GM18858 (cell line): ENCODE results near the gene HOXD9.

Source experiments
- ATAC-seq: cut with Tn5 transposase; IDR thresholded peaks from one replicate; pipeline ENCODE4 v1.9.1; 2021; ENCODE audit not compliant: unreplicated experiment

HOXD9 gene

DNA sequence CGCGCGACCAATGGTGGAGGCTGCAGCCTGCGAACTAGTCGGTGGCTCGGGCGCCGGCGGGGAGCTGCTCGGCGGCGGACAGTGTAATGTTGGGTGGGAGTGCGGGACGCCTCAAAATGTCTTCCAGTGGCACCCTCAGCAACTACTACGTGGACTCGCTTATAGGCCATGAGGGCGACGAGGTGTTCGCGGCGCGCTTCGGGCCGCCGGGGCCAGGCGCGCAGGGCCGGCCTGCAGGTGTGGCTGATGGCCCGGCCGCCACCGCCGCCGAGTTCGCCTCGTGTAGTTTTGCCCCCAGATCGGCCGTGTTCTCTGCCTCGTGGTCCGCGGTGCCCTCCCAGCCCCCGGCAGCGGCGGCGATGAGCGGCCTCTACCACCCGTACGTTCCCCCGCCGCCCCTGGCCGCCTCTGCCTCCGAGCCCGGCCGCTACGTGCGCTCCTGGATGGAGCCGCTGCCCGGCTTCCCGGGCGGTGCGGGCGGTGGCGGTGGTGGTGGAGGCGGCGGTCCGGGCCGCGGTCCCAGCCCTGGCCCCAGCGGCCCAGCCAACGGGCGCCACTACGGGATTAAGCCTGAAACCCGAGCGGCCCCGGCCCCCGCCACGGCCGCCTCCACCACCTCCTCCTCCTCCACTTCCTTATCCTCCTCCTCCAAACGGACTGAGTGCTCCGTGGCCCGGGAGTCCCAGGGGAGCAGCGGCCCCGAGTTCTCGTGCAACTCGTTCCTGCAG, at the start of gene HOXD9:
TSS of gene HOXD9 (plus strand) at position 37 of the 728 bp plus-strand sequence. CDS start at position 87, 50 bp downstream.
- ATAC-seq: no peak

DNA sequence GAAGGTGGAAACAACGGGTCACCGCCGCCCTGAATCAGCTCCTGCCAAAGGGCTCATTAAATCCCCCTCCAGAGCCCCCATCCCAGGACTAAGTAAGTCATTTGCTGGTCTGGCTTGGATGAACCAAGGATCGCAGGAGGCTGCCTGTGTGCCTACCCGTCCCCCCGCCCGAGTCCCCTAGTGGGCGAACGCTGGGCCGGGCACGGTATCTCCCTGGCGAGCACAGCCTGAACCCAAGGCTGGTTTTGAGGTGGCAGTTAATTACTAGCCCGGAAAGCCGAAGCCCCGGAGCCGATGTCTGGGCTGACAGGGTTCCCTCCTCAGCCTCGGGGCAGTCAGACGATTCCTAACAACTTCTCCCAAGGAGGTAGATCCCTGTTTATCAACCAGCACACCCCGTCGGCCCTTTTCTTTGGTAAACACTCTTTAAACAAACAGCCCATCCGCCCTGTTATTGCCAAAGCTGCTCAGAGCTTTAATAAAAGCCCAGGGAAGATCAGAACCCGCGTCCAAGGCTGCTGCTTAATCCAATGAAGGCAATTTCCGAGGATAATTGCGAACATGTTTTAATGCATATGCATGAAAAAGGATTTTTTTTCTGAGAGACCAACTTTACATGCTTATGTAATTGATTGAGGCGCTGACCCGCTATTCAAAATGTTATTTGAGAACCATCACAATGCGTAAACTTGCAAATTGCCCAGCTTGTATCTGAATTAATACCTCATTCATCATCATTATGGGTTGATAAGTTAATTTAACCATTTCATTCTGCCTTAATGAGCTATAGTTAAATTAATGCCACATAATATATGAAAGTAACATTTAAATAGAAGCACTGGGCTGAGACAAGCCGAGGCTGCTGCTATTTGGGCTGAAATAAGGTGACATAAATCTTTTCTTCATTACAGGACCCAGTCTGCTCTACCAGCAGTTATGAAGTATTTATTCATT, 49.3 kb upstream of the HOXD9 start:
- ATAC-seq: no peak

DNA sequence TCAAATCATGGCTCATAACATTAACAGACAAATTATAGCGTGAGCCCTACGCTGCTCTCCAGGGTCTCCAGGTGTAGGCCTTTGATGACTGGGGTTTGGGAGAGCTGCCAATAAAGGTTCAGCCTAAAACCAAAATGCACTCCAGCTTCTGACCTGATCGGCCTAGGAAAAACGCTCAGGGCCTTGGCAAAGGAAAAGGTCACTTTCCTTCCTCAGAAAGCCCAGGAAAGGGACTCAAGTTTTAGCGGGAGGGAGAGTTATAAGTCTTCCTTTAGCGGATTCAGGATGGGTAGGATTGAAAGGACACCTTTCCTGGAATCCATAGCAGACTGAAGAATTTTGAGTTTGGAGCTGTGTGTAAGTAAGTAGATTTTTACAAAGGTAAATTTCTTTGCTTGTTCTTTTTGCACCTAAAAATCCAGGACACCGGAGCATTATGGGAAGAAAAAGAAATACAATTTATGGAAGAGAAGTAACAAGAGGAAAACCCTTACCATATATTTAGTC, 47.5 kb upstream of the HOXD9 start:
- no peak for ATAC-seq

DNA sequence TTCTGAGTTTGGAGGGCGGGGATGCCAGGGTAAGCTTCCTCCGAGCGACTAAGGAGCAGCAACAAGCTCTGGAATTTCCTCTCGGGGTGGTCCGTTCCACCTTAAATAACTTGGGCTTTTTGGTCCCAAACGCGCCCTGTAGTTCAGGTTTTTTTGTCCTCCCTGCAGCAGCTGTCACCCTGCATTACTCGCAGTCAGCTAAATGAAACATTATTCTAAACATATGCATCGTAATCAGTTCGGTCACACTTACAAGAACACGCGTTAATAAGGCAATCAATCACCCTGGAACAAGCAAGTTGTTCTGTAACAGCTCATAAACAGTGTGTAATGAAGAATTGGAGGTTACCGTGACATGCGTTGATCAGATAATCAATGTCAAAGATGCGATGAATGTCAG, 47.0 kb upstream of the HOXD9 start:
- no peak for ATAC-seq

DNA sequence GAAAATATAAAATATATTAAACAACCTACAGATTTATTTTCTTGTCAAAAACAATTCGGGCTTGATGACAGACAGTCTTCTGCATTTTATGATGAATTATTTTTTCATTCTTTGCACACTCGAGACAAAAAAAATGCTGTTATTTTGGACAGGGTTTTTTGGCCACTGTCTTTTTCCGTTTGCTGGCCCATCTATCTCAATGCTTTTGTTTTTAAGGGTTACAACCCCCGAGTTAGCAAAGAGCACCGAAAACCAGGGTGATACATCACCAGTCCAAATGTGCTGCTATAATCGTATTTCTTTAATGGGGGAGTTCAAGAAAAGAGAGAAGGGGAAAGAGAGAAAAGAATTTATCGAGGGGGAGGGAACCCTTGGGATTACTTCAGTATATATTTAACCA, 46.5 kb upstream of the HOXD9 start:
- no peak for ATAC-seq

DNA sequence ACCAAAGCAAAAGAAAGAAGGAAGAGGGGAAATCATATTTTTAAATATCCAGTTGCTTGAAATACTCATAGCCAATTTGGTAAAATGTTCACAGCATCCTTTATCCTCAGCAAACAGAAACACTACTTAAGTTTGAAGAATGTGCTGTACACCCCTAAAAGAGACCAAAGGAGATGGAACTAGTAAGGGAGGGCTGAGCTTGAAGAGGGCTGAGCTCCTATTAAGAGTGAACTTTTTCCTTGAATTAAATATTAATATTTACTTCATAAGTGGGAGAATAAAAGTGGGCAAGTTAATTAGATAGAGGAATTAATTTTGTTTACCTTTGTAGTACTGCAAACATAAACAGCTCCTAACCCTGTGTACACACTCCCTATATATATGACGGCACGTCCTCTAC, 45.7 kb upstream of the HOXD9 start:
- ATAC-seq: no peak

DNA sequence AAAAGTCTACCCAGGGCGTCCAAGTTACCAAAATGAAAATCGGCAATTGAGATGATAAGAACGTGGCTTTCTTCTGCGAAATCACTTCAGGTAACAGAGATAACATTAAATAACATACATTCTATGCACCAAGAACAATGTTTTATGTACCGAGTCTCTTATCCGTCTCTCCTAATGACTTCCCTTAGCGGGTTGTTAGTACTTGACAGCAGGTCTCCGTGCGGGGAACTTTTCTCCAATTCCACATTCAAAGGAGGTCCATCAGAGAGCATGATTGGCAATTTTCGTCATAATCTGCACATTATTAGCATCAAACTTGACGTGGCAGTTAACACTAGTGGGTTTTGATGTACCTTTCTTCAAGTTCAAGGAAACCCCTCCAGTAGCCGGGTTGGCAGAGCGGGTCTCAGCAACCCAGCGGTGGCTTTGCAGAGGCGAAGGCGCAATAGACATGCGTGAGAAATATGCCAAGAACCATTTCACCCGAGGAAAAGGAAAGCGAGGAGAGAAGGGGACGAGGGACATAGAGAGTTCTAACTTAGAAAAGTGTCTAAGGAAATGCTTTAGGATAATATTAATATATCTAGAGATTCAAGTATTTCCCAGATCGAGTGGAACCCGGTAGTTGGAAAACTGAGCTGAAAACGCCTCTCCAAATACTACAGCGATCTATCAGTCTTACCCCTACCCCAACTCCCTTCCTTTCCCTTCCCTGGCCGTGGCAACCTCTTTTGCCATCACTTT, 43.8 kb upstream of the HOXD9 start:
- no peak for ATAC-seq

DNA sequence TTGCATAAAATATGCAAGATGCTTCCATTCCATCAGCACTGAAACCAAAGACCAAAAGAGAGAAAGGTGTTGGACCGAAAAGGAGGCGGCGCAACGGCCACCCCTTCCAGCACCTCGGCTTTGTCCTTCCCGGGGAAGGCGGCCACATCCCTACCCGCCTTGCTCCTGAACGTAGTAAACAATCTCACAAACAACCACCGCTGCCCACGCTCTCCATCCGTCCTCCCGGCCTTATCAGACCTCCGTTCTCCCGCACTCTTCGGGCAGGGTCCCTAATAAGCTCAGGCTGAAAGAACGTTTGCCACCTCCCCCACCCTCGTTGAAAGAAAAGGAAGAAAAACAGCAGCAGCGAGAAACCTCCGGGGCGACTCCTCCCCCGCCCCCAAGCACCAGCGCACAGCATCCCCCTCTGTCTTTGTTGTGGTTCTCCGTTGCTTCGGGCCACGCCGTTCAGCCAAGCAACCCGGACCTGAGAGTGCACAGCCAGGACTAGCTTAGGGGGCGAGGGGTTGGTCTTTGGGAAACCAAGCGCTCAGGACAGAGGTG, 43.2 kb upstream of the HOXD9 start:
- ATAC-seq: no peak

DNA sequence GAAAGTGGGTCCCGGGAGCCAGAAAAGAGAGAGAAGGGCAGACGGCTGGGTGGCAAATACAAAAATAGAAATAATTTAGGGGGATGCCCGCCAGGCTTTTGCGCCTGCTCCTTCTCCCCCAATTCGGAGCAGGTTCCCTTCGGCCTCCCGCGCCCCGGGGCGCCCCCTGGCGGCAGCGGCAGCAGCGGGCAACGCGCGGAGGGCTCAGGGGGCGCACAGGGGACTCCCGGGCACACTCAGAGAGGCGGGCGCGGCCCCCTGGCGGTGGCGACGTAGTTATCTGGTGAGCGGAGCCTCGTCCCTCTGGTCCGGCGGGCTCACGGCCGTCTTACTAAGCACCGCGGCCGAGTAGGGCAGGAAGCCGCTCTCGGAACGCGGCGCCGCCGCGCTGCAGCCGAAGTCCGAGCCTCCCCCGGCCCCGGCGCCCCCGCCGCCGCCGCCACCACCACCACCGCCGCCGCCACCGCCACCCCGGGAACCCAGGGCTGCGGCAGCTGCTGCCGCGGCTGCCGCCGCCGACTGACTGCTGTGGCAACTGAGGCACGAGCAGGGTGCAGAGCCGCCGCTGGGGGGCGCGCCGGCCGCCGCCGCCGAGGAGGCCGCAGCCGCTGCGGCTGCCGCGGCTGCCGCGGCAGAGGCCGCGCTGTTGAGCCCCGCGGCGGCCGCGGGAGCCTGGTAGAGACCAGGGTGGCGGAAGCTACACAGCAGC, 42.5 kb upstream of the HOXD9 start:
- ATAC-seq: no peak

DNA sequence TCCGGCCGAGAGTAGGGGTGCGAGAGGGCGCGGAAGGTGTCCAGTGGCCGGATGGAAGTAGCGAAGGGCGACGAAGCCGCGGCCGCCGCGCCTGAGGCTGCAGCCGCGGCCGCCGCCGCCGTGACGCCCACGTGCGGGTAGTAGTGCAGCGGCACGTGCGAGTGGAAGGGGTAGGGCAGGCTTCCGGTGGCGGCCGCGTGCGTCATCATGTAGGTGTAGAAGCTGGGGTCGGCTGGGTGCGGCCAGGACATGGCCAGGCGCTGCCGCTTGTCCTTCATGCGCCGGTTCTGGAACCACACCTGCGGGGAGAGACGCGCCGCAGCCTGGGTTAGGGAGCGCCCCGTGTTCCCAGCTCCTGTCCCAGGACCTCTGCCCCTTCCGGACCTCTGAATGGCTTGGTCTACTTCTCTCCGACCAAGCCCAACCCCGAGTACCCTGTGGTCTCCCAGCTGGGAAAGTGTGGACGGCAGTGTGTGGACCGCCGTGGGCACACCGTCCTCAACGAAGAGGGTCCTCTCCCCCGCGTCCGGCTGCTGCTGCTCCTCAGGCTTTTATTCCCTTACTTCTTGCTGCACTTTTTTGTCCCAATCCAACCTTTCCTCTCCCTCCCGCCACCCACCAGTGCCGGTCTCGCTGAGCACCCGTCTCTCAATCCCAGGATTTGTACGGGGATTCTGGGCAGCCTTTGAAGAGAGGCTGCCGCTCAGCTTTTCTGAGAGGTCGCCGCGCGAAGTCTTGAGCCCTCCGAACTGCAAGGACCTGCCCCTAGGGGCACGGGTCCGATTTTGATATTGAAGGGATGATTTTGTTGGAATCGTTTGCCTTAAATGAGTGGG, 41.8 kb upstream of the HOXD9 start:
- ATAC-seq: no peak

DNA sequence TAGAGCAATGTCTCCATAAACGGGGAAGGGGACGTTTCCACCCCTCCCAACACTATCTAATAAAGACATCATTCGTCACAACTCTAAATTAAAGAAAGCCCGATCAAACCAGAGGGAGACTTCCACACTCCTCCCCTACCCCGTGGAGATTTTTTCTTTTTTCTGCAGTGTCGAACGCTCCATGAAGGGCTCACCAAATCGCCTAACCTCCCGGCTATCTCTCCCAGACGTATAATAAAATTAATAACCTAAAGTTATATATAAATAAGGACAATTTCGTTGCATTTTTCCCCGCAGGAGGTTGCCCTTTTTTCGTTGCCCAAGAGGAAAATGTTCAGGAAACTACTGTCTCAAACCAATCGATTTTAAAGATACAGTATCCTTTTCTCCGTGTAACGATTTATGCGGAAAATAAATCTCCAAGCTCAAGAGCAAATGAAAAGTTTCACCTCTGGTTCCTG, 41.1 kb upstream of the HOXD9 start:
- no peak for ATAC-seq

DNA sequence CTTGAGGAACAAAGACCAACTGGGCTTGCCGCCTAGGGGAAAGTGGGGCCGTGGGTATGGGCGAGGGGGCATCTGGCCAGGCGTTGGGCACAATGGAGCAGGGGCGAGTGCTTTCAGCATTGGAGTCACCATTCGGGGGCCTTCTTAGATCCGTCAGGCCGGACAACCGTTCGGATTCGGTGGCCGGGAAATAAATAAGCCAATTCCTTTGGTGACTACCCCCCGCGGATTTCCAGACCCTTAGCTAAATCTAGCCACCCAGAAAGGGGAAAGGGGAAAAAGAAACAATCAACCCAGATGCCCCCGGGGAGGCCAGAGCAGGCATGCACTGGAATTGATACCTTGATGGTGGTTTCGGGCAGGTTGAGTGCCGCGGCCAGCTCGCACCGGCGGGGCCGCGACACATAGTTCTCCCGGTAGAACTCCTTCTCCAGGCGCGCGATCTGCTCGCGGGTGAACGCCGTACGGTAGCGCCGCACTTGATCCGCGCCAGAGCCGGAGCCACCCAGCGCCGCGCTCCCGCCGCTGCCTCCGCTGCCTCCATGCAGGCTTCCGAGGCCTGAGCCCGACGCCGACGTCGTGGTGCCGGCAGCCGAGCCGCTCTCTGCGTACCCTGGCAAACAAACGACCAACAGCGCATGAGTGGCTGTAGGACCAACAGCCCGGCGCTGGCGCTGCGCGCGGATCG, 40.5 kb upstream of the HOXD9 start:
- ATAC-seq: no peak

DNA sequence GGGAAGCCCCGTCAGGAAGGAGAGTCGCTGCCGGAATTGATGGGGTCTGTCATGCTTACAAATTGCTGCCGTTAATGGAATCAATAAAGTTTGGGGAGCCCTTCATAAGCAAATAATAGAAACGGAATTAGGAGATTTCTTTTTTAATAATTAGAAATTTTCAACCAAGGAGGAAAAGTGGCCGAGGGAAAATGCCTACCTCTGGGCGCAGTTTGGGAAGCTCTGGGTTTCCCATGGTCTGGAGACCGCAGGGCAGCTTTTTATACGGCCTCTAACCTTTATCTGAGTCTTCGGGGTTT, 40.0 kb upstream of the HOXD9 start:
- no peak for ATAC-seq

DNA sequence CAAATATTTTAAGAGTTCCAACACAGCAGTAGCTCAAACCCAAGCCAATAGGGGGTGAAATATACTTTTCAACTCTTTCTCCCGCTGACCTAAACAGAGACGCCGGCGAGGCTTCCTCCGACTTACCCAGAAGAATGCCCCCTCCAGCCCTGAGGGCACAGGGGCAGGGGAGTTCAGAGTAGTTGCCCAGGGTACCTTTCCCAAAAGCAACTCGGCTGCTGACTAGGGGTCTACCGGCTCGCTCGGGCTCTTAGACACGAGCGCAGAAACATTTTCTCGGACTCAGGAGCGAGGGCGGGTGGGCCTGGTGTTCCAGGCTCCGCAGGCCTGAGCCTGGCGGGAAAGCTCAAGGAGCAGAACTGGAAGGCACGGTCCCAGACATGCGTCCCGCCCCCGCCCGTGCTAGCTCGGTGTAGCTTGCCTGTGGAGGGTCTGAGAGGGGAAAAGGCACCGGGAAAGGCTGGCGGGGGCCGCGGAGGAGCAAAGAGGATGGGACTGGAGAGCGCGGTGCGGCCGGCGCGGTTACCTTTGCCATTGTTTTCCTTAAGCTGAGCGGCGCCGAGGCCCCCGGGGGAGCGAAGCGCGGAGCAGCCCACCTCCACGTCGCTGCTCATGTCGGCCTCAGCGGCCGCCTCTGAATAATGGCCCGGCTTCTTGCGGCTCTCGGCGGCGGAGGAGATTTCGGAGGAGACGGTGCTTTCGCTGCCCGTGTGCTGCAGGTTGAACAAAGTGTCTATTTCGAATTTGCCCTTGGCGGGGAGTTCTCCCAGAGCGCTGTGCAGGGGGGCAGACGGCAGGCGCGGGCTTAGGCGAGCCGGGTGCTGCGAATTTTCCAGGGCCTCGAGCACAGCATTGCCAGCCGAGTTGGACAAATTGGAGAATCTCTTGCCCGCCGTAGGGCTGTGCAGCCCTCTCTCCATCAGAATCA, 39.4 kb upstream of the HOXD9 start:
- ATAC-seq: no peak

DNA sequence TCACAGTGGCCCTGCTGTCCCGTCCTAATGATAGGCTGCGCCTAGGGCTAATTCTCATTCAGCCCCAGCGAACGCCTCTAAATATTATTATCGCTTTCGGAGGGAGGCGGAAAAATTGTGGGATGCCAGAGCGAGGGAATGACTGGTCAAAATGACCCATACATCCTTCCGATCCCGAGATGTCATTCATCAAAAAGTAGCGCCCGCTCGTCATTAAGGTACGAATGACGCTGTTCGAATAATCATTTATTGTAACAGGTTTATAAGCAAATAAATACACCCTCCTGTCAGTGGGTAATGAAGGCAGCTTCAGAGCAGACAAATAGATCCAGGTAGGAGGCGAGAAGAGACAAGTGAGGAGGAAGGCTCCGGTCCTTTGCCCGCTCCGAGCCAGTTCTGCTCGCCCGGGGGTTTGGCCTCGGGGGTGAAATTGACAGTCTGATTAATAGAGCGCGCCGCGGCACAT, 38.7 kb upstream of the HOXD9 start, which contains the start of gene EVX2:
TSS of gene EVX2 (minus strand) at position 167 of the 466 bp plus-strand sequence. CDS start 186 bp downstream, outside the sequence.
- no peak for ATAC-seq

DNA sequence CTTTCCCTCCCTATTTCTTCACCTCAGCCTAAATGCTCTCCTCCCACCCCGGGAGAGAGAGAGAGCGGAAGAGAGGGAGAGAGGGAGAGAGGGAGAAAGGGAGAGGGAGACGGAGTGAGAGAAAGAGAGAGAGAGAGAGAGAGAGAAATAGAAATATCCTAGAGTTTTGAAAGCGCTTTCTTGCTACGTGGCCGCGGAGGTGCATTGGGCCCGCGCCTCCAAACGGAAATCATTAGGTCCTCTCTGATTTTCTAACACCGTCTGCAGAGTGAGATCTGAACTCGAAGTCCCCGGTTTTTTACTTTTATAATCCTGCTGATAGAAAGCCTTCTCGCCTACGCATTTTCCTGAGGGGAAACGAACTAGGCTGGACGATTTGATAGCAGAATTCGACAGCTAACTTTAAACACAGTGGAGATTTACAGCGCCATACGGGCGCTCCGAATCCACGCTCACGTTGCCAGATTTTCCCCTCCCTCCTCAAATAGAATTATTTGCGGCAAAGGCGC, 37.9 kb upstream of the HOXD9 start:
- ATAC-seq: no peak

DNA sequence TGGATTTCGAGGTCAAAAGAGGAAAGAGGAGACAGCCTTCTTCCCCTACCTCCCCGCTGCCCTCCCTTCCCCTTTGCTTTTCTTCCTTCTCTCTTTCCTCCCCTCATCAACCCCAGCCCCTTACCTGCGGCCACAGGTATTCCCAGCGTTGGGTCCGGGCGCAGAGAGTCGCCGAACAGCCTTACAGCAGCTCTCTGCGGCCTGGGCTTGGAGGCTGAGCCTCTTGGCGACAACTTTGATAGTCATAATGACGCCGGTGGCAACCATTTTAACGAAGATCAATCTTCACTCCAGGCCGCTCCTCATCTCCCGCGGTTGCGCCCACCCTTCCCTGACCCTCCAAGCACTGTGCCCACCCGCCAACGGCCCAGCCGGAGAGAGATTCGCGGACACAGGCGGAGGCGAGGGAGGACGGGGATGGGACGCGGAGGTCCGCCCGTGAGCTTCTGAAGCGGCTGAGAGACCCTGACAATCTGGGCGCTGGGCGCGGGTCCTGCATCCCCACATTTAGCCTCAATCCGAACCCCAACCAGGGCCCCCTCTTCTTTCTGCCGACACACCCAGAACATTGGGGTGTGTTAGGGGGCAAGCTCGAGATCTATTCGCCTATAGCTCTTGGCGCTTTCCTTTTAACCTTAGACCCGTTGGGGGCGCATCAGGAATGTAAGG, 37.3 kb upstream of the HOXD9 start:
- no peak for ATAC-seq
